Panc1 (cell line): ENCODE data around the gene UPF1. TPM values are rescaled to one million over a fixed set of nuclear protein-coding genes. Genes with fewer than 3 reads are reported as not detected.

ENCODE experiments used
- ATAC-seq: fragments of 200-7000 bp; cut with Tn5 transposase; 2 replicates; pipeline ENCODE4 v1.9.1; 2020; ENCODE audit warnings: mild to moderate bottlenecking, moderate library complexity
- BruUV-seq: library from RNA; stranded (reverse); fragments of 400-500 nt; replicated peaks from 2 replicates; lab custom pipeline; 2021; lab: Mats Ljungman, UMichigan
- CTCF ChIA-PET: fragments of 300-600 bp; sonication (Branson Sonifier 250); formaldehyde crosslinking; loops from one replicate; lab custom pipeline; 2022; ENCODE audit warnings: antibody characterized with exemption; lab: Charles Lee
- POLR2A ChIA-PET: fragments of 300-600 bp; sonication (Branson Sonifier 250); formaldehyde crosslinking; loops from one replicate; lab custom pipeline; 2022; ENCODE audit warnings: antibody characterized with exemption; lab: Charles Lee
- DNase-seq: peaks from one replicate; pipeline ENCODE4 v3.0.0-alpha.2; 2010; ENCODE audit warnings: low read depth, low spot score
- H3K27ac ChIP-seq: 2 replicates; pipeline ENCODE4 v1.5.1; 2011; ENCODE audit warnings: mild to moderate bottlenecking, low read length, inconsistent platforms
- H3K27me3 ChIP-seq: fragments of 200-500 bp; sonication (Bioruptor generic); 2 replicates; pipeline ENCODE4 v1.6.0; 2014; ENCODE audit warnings: low read length, inconsistent platforms; ENCODE audit not compliant: control insufficient read depth, insufficient read depth
- H3K36me3 ChIP-seq: fragments of 200-500 bp; sonication (Bioruptor generic); 2 replicates; pipeline ENCODE4 v1.5.1; 2014; ENCODE audit warnings: inconsistent platforms, mild to moderate bottlenecking, low read length, moderate library complexity; ENCODE audit not compliant: control insufficient read depth, insufficient read depth
- H3K4me1 ChIP-seq: 2 replicates; pipeline ENCODE4 v1.5.1; 2011; ENCODE audit warnings: inconsistent platforms, mild to moderate bottlenecking, low read length, moderate library complexity; ENCODE audit not compliant: control insufficient read depth, insufficient read depth
- H3K4me3 ChIP-seq, 2 experiments: 2 replicates each; pipeline ENCODE4 v1.5.1; 2011 to 2012; ENCODE audit warnings: low read depth in 2 of 2, low read length in 2 of 2, mild to moderate bottlenecking in 2 of 2, inconsistent platforms in 1 of 2, moderate library complexity in 1 of 2
- H3K9me3 ChIP-seq: fragments of 200-500 bp; sonication (Bioruptor generic); 2 replicates; pipeline ENCODE4 v1.5.1; 2014; ENCODE audit warnings: low read depth, mild to moderate bottlenecking, inconsistent platforms, low read length, moderate library complexity; ENCODE audit not compliant: control insufficient read depth, insufficient read depth
- CTCF ChIP-seq: fragments of 450-650 bp; IDR thresholded peaks from 2 replicates; pipeline ENCODE4 v1.5.1; 2017; ENCODE audit warnings: mild to moderate bottlenecking
- POLR2AphosphoS5 ChIP-seq: IDR thresholded peaks from 2 replicates; pipeline ENCODE4 v1.6.1; 2012; ENCODE audit warnings: mild to moderate bottlenecking, low read depth, low read length, moderate library complexity
- REST ChIP-seq, 2 experiments: IDR thresholded peaks; 2 replicates each; pipeline ENCODE4 v1.6.1; 2011 to 2012; ENCODE audit warnings: low read depth in 2 of 2, control low read depth in 1 of 2, low read length in 1 of 2, mild to moderate bottlenecking in 1 of 2, moderate library complexity in 1 of 2; ENCODE audit not compliant: insufficient read depth in 1 of 2
- SIN3A ChIP-seq: IDR thresholded peaks from 2 replicates; pipeline ENCODE4 v1.6.1; 2012; ENCODE audit warnings: low read depth, mild to moderate bottlenecking, low read length, moderate library complexity, borderline replicate concordance; ENCODE audit not compliant: insufficient read depth
- TCF7L2 ChIP-seq: IDR thresholded peaks from 2 replicates; pipeline ENCODE4 v1.6.1; 2011; ENCODE audit warnings: mild to moderate bottlenecking, low read depth, low read length, inconsistent platforms
- in situ Hi-C: cut with HindIII; loops from 2 replicates; pipeline ENCODE4 v1.10.0; 2016; ENCODE audit warnings: low sequenced_read_pairs, low pct_unique_long_range_greater_than_20kb
- intact Hi-C: fragments of 100-400 bp; cut with micrococcal nuclease; formaldehyde crosslinking; loops from one replicate; pipeline ENCODE4 v1.10.0; 2022; ENCODE audit not compliant: unreplicated experiment
- total RNA-seq: library from RNA; stranded (reverse); gene quantifications from one replicate; pipeline ENCODE4 v1.2.1, GENCODE V29; 2021; ENCODE audit not compliant: unreplicated experiment

The UPF1 gene
- total RNA-seq, 1 experiment from 2014 or later = 62.2 TPM

- no peak overlapping the region for H3K27ac ChIP-seq
- no peaks in the 10 kb centered on the region for H3K4me1 ChIP-seq
- no peaks in the 10 kb centered on the region for H3K27me3 ChIP-seq
- H3K4me3 ChIP-seq = no peak overlapping the region
- ATAC-seq = no peak
- TF ChIP-seq POLR2AphosphoS5 = no peak
- TF ChIP-seq REST (IDR thresholded peaks at IDR 0.05; ENCODE audit: insufficient read depth in 1 of 2, low read depth in 2 of 2, low read length in 1 of 2) = no peak
- TF ChIP-seq CTCF = no peak
- no peaks in the 10 kb centered on the region for H3K9me3 ChIP-seq
- no TSS peak for BruUV-seq
- in situ Hi-C loops = no loop called here
- no peaks in the 10 kb centered on the region for H3K36me3 ChIP-seq
- no peak for DNase-seq
- intact Hi-C loops = no loop called here
- ChIA-PET POLR2A (no interaction called here), CTCF (no interaction called here)
These were observed 44.0 kb downstream of the UPF1 start for GRCh38 chr19:18875726-18876125.

- H3K4me1 ChIP-seq = no peaks in the 10 kb centered on the region
- in situ Hi-C loops (no loop called here), intact Hi-C loops (no loop called here)
- no peak overlapping the region for H3K27ac ChIP-seq
- TF ChIP-seq REST (IDR thresholded peaks at IDR 0.05; ENCODE audit: insufficient read depth in 1 of 2, low read depth in 2 of 2, low read length in 1 of 2) = no peak
- no peak for TF ChIP-seq POLR2AphosphoS5
- no peak for TF ChIP-seq TCF7L2
- TF ChIP-seq SIN3A = no peak
- TF ChIP-seq CTCF = no peak
- no peak overlapping the region for H3K4me3 ChIP-seq
- CTCF ChIA-PET = no interaction called here
- H3K36me3 ChIP-seq = no peaks in the 10 kb centered on the region
- ATAC-seq (no peak), DNase-seq (no peak)
- POLR2A ChIA-PET = no interaction called here
- H3K9me3 ChIP-seq = no peaks in the 10 kb centered on the region
- BruUV-seq = no TSS peak
- H3K27me3 ChIP-seq = no peaks in the 10 kb centered on the region
These were observed 45.1 kb downstream of the UPF1 start for GRCh38 chr19:18876865-18877264.
